HG03439 (cell line): ENCODE results near the gene KLF13.
"Not testable (repeated sequence)": the region's sequence is repeated elsewhere in the genome, so short reads cannot be mapped to it uniquely, and the experiment has no call there.

Experiments used
- ATAC-seq: cut with Tn5 transposase; IDR thresholded peaks from one replicate; pipeline ENCODE4 v1.9.1; 2021; ENCODE audit warnings: mild to moderate bottlenecking, moderate library complexity; ENCODE audit not compliant: unreplicated experiment

The KLF13 gene

GRCh38 chr15:31344823-31345605 is 18.4 kb downstream of the KLF13 start:
- ATAC-seq, result peak; percentile 31

GRCh38 chr15:31345606-31346366 is 19.2 kb downstream of the KLF13 start:
- ATAC-seq, result peak; percentile 29

DNA sequence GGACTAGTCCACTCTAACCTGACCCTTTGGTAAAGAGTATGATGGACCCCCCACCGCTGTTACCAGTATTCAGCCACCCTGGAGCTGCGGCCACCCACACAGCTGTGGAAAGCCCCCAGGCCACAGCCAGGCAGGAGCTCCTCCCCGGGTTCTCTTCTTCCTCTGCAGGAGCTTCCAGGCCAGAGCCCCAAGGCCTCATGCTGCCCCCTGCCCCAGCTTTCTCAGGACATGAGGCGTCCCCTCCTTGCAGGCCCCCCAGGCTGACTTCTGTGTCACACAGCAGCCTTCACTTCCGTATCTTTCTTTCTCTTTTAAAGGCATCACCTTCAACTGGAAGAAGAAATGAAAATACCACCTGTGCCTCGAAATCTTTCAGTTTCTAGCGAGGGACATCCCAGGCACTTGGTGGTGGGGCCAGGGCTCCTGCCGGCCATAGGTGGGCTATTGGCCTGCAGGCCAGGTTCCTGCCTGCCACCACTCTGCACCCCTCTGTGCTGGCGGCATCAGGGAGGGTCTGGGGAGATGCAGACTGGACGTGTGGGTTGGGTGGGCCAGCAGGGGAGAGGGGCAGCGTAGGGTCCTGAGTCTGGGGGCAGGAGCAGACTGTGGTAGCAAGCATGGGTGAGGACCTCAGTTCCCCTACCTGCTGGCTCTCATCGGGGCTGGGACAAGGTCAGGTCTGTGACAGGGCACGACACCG is 19.9 kb downstream of the KLF13 start:
- ATAC-seq, result peak; percentile 43

- ATAC-seq, result no peak
Observed at GRCh38 chr15:31347067-31347975, 20.7 kb downstream of the KLF13 start.

DNA sequence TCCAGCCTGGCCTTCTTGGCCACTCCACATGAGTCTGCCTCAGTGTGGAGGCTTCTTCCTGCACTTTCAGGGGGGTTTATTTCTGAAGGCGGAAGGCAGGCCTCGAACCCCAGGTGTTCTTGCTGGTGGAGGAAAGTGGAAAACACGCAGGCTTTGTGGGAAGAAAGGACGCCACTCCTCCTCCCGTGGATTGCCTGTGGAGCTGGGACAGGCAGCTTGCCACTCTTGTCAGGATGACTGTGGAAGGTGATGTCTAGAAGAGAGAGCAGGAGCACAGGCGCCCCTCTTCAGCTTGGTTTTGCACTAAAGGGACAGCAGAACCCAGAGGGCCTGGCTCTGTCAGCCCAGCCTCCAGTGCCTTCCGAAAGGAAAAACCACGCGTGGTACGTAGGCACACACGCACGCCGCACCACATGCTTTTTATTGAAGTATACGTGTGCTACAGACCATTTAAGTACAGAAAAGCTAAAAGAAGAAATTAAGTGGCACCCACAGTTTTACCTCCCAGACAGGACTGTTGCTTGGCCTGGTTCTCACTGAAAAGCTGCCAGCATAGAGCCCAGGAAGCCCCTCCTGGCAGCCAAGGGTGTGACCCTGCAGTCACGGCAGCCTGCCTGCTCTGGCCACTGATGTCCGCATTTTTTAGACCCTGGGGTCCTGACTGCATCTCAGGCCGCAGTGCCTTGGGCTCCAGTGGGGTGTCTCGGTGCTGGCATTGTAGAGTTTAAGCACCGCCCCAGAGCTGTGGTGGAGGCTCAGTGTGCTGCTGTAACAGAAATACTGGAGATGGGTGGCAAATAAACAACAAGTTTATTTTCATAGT is 21.6 kb downstream of the KLF13 start:
- ATAC-seq, result no peak

GRCh38 chr15:31349233-31350141 is 22.9 kb downstream of the KLF13 start:
- no peak for ATAC-seq

DNA sequence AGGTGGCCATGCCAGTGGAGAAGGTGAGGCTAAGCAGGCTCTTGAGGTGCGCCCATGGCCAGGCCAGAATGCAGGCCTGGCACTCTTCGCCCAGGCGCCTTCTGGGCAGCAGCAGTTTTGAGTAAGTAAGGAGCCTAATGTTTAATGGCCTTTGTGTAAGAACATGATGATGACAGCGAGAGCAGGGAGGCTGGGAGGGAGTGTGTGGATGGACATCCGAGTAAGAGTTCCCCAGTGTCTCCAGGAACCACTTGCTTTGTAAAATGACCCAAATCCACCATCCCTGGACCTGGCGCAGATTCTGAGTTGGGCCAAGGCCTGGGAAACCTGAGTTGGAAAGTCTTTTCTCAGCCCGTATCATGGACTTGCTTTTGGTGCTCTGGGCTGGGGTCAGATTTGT is 24.1 kb downstream of the KLF13 start:
- ATAC-seq, result no peak

DNA sequence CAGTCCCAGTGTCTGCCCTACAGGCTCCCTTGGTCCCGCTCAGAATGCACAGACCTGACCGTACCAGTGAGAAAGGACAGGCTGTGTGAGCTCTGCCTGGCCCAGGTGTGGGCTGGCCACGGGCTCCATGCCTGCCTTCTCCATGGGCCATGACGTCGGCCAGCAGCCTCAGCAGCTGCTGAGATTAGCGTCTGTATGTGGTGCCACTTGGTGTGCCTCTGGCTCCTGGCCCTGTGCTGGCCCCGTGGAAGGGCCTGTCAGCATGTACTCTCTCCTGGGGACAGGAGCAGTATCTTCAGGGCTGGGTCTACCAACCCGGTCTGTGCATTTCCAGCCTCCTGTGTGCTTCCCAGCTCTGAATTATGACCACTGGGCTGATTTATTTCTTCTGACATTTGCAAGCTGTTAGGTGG is 25.7 kb downstream of the KLF13 start:
- no peak for ATAC-seq

DNA sequence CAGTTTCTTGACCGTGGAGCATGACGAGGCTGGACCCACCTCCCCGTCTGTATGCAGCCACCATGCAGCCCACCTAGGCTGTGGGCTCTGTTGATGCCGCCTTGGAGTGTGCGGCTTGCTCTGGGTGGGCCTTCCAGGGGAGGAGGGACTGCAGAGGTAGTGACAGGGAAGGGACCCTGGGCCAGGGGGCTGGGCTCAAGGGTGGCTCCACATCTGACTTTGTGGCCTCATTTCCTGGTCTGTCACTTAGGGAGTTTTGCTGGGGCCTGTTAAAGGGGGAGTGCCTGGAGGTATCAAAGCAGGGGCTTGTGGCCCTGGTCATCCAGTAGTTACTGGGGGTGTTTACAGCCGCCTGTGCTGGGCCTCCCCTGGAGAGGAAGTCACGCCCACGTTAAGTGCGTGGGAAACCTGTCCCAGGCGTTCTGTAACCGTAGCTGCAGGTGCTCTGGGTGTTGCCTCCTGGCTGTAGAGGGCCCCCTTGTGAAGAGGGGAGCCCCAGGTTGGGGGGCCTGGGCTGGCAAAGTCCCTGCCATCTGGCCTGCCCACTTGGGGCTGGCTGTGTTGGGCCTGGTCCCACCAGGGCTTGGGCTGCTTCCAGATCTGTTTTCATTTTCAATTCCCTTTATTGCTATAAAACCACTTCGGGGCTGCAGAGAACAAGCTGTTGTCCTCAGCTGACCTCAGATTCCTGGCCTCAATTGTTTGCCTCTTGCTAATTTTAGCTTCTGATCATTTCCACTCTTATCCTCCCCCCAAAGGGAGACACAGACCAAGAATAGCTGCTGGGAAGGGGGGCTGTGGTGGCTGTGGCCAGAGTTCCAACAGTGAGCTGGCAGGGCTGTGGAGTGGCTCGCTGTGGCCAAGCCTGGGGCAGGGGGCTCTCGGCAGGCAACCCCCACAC is 26.5 kb downstream of the KLF13 start:
- ATAC-seq, result peak; percentile 73

DNA sequence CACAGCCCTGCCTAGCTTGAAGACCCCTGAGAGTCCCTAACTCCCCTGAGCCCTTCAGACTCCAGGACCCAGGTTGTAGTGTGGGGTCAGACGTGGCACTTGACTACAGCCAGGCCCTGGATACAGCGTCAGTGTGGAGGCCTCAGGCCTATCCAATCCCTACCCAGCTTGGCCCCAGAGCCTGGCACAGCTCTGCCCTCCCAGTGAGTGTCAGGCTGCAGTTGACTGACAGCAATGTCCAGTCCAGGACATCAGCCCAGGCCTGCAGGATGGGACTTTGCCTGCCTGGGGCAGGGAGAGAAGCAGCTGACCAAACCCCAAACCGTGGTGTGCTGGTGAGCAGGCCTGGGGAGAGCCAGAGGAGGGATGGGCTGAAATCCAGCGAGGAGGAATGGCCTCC is 27.3 kb downstream of the KLF13 start:
- no peak for ATAC-seq

GRCh38 chr15:31356097-31356496 is 29.5 kb downstream of the KLF13 start:
- not testable (repeated sequence) for ATAC-seq

- no peak for ATAC-seq
Observed at GRCh38 chr15:31357148-31357547, 30.5 kb downstream of the KLF13 start.

GRCh38 chr15:31358163-31358562 is 31.5 kb downstream of the KLF13 start:
- ATAC-seq, result no peak

GRCh38 chr15:31358957-31359701 is 32.5 kb downstream of the KLF13 start:
- ATAC-seq, result no peak

DNA sequence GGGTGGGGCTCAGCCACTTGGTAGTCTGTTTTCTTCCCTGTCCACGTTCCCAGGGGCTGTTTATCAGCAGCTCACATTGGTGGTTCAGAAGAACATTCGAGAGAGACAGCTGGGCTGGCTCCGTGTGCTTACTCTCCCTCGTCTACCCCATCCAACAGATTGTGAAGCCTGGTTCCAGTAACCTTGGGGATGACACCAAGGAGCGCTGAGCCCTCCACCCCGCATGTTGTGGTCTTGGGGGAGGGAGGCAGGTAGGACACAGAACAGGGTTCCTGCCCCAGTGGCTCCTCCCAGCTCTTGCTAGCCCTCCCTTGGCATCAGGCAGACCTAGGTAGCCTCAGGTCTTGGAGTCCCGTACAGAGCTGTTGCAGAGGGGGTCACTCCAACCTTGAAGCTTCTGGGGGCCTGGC is 33.1 kb downstream of the KLF13 start:
- no peak for ATAC-seq

DNA sequence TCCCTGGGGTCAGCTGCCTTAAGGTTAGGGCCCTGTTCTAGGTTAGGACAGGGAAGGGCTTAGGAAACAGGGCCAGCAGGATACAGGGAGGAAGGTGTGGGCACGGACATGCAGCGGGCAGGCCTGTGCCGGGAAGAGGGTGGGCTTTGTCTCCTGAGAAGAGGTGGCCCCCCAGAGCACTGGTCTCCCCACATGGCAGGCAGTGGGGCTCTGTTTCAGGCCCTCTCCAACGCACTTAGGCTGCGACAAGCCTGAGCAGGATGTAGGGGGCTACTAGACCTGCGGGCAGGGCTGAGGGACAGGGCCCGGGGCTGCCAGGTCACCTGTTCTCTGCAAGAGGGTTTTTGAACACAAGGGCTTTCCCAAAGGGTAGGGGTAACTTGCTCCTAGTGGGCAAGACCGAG is 33.5 kb downstream of the KLF13 start:
- no peak for ATAC-seq
